ENCODE results near the gene GSK3B.

Gene GSK3B

DNA sequence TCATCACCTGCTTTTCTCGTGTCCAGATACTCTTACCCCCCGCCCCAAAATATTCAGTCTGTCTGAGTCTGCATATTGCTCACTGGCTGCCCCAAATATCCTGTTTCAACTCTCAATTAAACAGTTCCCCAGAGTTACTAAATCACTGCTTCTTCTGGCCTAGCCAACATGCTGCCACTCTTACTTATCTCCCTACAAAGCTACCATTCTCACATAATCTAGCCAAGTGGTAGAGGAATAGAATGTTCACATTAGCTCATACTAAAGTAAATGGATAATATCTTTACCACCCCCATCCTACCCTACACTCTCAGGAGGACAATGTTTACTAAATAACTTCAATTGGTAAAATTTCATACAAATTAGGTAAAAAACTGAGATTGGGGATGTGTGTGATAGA lies 234.5 kb downstream of the GSK3B start:
- H3K4me3 ChIP-seq (ENCODE audit: low read depth, low read length): no peak overlapping the region
- TF ChIP-seq, protein P1, sequence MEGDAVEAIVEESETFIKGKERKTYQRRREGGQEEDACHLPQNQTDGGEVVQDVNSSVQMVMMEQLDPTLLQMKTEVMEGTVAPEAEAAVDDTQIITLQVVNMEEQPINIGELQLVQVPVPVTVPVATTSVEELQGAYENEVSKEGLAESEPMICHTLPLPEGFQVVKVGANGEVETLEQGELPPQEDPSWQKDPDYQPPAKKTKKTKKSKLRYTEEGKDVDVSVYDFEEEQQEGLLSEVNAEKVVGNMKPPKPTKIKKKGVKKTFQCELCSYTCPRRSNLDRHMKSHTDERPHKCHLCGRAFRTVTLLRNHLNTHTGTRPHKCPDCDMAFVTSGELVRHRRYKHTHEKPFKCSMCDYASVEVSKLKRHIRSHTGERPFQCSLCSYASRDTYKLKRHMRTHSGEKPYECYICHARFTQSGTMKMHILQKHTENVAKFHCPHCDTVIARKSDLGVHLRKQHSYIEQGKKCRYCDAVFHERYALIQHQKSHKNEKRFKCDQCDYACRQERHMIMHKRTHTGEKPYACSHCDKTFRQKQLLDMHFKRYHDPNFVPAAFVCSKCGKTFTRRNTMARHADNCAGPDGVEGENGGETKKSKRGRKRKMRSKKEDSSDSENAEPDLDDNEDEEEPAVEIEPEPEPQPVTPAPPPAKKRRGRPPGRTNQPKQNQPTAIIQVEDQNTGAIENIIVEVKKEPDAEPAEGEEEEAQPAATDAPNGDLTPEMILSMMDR (IDR thresholded peaks at IDR 0.05; ENCODE audit: low read depth, low read length, missing control alignments): no peak
- no peak for DNase-seq (ENCODE audit: low read depth)

DNA sequence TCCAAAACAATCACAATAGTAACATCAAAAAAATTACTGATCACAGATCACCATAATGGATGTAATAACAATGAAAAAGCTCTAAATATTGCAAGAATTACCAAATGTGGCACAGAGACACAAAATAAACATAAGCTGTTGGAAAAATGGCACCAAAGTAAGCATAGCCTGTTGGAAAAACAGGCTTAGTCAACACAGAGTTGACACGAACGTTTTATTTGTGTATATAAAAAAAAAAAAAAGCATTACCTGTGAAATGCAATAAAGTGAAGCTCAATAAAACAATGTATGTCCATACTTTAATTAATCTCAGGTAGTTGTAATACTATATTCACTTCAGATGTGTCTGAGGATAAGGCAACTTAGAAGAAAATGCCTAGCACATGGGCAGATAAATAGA lies 235.3 kb downstream of the GSK3B start:
- TF ChIP-seq, protein P1 (IDR thresholded peaks at IDR 0.05; ENCODE audit: low read depth, low read length, missing control alignments): no peak
- no peak for DNase-seq (ENCODE audit: low read depth)
- no peak overlapping the region for H3K4me3 ChIP-seq (ENCODE audit: low read depth, low read length)

DNA sequence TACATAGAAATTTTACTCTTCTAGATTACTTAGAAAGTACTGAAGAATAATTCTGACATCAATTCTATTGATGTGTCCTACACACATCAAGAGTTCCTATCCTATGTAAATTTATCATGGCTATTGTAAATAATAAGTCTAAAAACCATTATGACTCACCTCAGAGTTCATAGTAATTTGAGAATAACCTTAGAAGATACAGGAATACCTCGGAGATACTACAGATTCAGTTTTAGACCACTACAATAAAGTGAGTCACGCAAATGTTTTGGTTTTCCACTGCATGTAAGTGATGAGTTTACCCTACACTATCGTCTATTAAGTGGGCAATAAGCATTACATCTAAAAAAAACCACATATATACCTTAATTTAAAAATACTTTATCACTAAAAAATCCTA lies 237.6 kb downstream of the GSK3B start:
- TF ChIP-seq, protein P1 (IDR thresholded peaks at IDR 0.05; ENCODE audit: low read depth, low read length, missing control alignments): no peak
- no peak for DNase-seq (ENCODE audit: low read depth)
- H3K4me3 ChIP-seq (ENCODE audit: low read depth, low read length): no peak overlapping the region

DNA sequence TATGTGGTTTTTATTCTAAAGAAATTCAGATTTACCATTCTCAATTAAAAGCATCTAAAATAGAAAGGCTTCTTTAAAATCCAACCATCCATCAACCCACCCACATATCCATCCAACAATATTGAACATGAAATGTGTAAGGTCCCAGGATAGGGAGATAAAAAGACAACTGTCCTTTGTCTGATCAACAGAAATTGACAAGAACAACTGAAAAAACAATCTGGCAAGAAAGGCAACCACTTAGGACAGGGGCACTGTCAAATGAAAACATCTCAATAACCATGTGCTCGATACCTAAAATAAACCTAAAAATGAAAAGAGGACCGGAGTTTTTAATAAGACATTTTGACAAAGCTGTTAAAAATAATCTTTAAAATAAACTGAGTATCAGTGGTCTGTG lies 245.1 kb downstream of the GSK3B start:
- no peak for DNase-seq (ENCODE audit: low read depth)
- no peak overlapping the region for H3K4me3 ChIP-seq (ENCODE audit: low read depth, low read length)
- TF ChIP-seq, protein P1 (IDR thresholded peaks at IDR 0.05; ENCODE audit: low read depth, low read length, missing control alignments): no peak

DNA sequence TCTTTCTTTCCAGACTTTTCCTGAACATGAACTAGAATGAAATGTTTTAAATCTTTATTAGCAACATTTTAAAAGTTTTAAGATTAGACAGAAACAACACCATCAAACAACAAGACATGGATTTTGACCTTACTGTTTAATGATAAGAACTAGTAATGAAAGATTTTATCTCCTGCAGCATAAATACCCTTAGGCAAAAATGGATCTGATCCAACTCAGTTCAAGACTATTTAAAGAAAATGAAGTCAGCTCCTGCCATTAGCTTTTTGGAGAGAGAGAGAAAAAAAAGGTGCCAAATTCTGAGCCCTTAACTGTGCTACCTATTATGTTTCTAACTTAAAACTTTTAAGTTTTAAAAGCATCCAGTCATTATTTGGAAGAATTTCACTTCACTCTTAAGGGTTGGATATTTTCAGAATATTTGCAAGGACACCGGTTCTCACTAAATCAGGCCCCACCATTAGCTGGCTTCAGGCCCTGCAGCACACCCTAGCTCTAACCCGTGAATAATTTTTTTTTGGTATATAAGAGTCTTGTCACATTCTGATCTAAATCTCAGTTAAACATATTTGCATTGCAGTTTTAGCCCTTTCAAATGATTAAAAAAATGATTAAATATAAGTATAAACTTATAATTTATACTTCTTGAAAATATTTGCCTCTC lies 252.3 kb downstream of the GSK3B start:
- H3K4me3 ChIP-seq (ENCODE audit: low read depth, low read length): no peak overlapping the region
- TF ChIP-seq, protein P1 (IDR thresholded peaks at IDR 0.05; ENCODE audit: low read depth, low read length, missing control alignments): no peak
- DNase-seq (ENCODE audit: low read depth): no peak

DNA sequence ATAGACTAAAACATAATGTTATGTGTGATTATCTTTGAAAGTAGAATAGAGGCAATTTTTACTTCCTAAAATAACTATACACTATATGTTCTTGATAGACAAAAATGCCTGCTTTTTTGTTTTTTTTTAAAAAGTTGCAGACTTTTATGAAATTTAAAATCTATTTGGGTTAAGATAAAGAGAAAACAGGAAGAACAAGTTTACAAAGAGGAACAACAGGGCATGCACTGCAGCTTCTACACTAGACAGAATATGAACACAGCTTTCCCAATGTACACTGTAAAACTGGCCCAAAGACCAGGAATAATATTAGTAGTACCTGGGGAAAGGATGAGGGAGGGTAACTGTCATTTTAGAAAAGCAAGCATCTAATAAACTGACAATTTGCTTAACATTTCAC lies 258.7 kb downstream of the GSK3B start:
- TF ChIP-seq, protein P1 (IDR thresholded peaks at IDR 0.05; ENCODE audit: low read depth, low read length, missing control alignments): no peak
- H3K4me3 ChIP-seq (ENCODE audit: low read depth, low read length): no peak overlapping the region
- no peak for DNase-seq (ENCODE audit: low read depth)

DNA sequence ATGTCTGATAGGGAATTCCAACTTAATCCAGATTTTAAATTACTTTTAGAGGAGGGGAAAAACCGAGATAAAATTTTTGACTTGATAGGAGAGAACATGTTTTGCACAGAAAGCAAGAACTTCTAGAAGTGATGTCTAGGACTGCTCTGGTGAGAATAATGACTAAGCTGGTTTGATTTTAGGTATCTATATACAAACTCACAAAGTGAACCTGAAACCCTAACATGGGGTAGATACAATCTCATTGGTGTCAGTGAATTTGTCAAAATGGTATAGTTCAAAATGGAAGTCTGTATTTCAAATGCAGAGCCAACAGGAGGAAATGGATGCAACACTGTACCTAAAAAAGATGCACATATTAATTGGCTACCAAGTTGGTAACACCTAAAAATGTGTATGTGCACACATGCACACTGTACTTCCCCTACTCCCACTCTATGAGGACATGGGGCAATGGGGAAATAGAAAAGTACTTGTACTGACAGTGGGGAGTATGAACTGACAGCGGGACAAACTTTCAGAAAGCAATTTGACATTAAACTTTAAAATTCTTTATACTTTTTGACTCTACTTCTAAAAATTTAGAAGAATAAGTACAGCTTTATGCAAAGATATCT lies 259.4 kb downstream of the GSK3B start:
- TF ChIP-seq, protein P1 (IDR thresholded peaks at IDR 0.05; ENCODE audit: low read depth, low read length, missing control alignments): no peak
- no peak for DNase-seq (ENCODE audit: low read depth)
- H3K4me3 ChIP-seq (ENCODE audit: low read depth, low read length): no peak overlapping the region
